IMR-90 (cell line): ENCODE results near the gene GRIK1.

ENCODE experiments used
- BHLHE40 ChIP-seq: fragments of 150-350 bp; IDR thresholded peaks from 2 replicates; pipeline ENCODE4 v1.6.1; 2016; ENCODE audit warnings: mild to moderate bottlenecking, low read depth, low read length
- CHD1 ChIP-seq: IDR thresholded peaks from 2 replicates; pipeline ENCODE4 v1.6.1; 2012; ENCODE audit warnings: low read depth, low read length, improper control_type of control experiment
- FOS ChIP-seq: fragments of 150-350 bp; IDR thresholded peaks from 2 replicates; pipeline ENCODE4 v1.6.1; 2016; ENCODE audit warnings: low read depth, low read length
- MAZ ChIP-seq: IDR thresholded peaks from 2 replicates; pipeline ENCODE4 v1.6.1; 2012; ENCODE audit warnings: low read depth, mild to moderate bottlenecking, low read length, improper control_type of control experiment, moderate library complexity, borderline replicate concordance
- MXI1 ChIP-seq: IDR thresholded peaks from 2 replicates; pipeline ENCODE4 v1.6.1; 2012; ENCODE audit warnings: low read depth, mild to moderate bottlenecking, low read length, moderate library complexity, borderline replicate concordance
- POLR2A ChIP-seq: IDR thresholded peaks from 2 replicates; pipeline ENCODE4 v1.6.1; 2012; ENCODE audit warnings: mild to moderate bottlenecking, low read depth, low read length
- RAD21 ChIP-seq: IDR thresholded peaks from 2 replicates; pipeline ENCODE4 v1.6.1; 2012; ENCODE audit warnings: low read length, improper control_type of control experiment
- RCOR1 ChIP-seq: IDR thresholded peaks from 2 replicates; pipeline ENCODE4 v1.6.1; 2012; ENCODE audit warnings: mild to moderate bottlenecking, low read length, improper control_type of control experiment; ENCODE audit not compliant: insufficient replicate concordance
- RFX5 ChIP-seq: IDR thresholded peaks from 2 replicates; pipeline ENCODE4 v1.8.0; 2012; ENCODE audit warnings: low read depth, mild to moderate bottlenecking, low read length, moderate library complexity
- SMC3 ChIP-seq: fragments of 150-350 bp; IDR thresholded peaks from 2 replicates; pipeline ENCODE4 v1.6.1; 2016; ENCODE audit warnings: low read depth, mild to moderate bottlenecking, antibody characterized with exemption, low read length, moderate library complexity
- TF ChIP-seq, protein P1 (sequence below): conservative IDR thresholded peaks from 2 replicates; pipeline ENCODE4 v1.5.1; 2012; ENCODE audit warnings: mild to moderate bottlenecking, low read depth, low read length, improper control_type of control experiment
- TF ChIP-seq, protein P2 (sequence below): fragments of 150-350 bp; IDR thresholded peaks from 2 replicates; pipeline ENCODE4 v1.6.1; 2017; ENCODE audit warnings: mild to moderate bottlenecking, antibody characterized with exemption, low read length, low read depth
- TF ChIP-seq, protein P3 (sequence below): fragments of 150-350 bp; IDR thresholded peaks from 2 replicates; pipeline ENCODE4 v1.6.1; 2016; ENCODE audit warnings: low read depth, mild to moderate bottlenecking, low read length, moderate library complexity, borderline replicate concordance

- TF ChIP-seq SMC3 = no peak
- TF ChIP-seq, protein P1, sequence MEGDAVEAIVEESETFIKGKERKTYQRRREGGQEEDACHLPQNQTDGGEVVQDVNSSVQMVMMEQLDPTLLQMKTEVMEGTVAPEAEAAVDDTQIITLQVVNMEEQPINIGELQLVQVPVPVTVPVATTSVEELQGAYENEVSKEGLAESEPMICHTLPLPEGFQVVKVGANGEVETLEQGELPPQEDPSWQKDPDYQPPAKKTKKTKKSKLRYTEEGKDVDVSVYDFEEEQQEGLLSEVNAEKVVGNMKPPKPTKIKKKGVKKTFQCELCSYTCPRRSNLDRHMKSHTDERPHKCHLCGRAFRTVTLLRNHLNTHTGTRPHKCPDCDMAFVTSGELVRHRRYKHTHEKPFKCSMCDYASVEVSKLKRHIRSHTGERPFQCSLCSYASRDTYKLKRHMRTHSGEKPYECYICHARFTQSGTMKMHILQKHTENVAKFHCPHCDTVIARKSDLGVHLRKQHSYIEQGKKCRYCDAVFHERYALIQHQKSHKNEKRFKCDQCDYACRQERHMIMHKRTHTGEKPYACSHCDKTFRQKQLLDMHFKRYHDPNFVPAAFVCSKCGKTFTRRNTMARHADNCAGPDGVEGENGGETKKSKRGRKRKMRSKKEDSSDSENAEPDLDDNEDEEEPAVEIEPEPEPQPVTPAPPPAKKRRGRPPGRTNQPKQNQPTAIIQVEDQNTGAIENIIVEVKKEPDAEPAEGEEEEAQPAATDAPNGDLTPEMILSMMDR = no peak
- no peak for TF ChIP-seq POLR2A
- no peak for TF ChIP-seq MAZ
- TF ChIP-seq, protein P2, sequence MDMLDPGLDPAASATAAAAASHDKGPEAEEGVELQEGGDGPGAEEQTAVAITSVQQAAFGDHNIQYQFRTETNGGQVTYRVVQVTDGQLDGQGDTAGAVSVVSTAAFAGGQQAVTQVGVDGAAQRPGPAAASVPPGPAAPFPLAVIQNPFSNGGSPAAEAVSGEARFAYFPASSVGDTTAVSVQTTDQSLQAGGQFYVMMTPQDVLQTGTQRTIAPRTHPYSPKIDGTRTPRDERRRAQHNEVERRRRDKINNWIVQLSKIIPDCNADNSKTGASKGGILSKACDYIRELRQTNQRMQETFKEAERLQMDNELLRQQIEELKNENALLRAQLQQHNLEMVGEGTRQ = no peak
- TF ChIP-seq RCOR1 = no peak
- no peak for TF ChIP-seq CHD1
- TF ChIP-seq, protein P3, sequence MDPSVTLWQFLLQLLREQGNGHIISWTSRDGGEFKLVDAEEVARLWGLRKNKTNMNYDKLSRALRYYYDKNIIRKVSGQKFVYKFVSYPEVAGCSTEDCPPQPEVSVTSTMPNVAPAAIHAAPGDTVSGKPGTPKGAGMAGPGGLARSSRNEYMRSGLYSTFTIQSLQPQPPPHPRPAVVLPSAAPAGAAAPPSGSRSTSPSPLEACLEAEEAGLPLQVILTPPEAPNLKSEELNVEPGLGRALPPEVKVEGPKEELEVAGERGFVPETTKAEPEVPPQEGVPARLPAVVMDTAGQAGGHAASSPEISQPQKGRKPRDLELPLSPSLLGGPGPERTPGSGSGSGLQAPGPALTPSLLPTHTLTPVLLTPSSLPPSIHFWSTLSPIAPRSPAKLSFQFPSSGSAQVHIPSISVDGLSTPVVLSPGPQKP = no peak
- TF ChIP-seq RFX5 = no peak
- no peak for TF ChIP-seq BHLHE40
- no peak for TF ChIP-seq MXI1
- no peak for TF ChIP-seq FOS
- no peak for TF ChIP-seq RAD21
Measured at GRCh38 chr21:29712818-29713217, 227.0 kb downstream of the GRIK1 start.
